Measurements from ENCODE around the gene ROBO2.

DNA sequence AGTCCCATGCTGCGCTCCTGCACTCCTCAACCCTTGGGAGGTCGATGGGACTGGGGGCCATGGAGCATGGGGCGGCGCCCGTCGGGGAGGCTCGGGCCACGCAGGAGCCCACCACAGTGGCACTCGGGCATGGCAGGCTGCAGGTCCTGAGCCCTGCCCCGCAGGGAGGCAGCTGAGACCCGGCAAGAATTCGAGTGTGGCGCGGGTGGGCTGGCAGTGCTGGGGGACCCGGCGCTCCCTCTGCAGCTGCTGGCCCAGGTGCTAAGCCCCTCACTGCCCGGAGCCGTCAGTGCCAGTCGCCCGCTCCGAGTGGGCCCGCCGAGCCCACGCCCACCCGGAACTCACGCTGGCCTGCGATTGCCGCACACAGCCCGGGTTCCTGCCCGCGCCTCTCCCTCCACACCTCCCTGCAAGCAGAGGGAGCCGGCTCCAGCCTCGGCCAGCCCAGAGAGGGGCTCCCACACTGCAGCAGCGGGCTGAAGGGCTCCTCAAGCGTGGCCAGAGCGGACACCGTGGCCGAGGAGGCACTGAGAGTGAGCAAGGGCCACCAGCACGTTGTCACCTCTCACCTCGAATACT lies 200.3 kb downstream of the ROBO2 start:
- TF ChIP-seq POLR2A (IDR thresholded peaks at IDR 0.05) (no peak), CTCF (IDR thresholded peaks at IDR 0.05 in 8 of 11, conservative IDR thresholded peaks at IDR 0.05 in 3 of 11) (no peak), POLR2AphosphoS5 (IDR thresholded peaks at IDR 0.05) (no peak)
